KOPT-K1 (cell line): ENCODE measurements around the gene HRH1.
"Not testable (repeated sequence)": the region's sequence is repeated elsewhere in the genome, so short reads cannot be mapped to it uniquely, and the experiment has no call there.

ENCODE experiments used
- H3K27ac ChIP-seq: fragments of 200-600 bp; sonication (generic); 2 replicates; pipeline ENCODE4 v1.5.1; 2016; ENCODE audit warnings: antibody characterized with exemption, mild to moderate bottlenecking, low read depth, low read length; ENCODE audit not compliant: poor library complexity, severe bottlenecking
- H3K36me3 ChIP-seq: fragments of 200-600 bp; sonication (generic); 2 replicates; pipeline ENCODE4 v1.5.1; 2017; ENCODE audit warnings: antibody characterized with exemption, mild to moderate bottlenecking, low read length, moderate library complexity; ENCODE audit not compliant: insufficient read depth
- H3K9me3 ChIP-seq: fragments of 200-600 bp; sonication (generic); 2 replicates; pipeline ENCODE4 v1.5.1; 2017; ENCODE audit warnings: antibody characterized with exemption, low read length, mild to moderate bottlenecking; ENCODE audit not compliant: insufficient read depth, poor library complexity, severe bottlenecking

Gene HRH1

DNA sequence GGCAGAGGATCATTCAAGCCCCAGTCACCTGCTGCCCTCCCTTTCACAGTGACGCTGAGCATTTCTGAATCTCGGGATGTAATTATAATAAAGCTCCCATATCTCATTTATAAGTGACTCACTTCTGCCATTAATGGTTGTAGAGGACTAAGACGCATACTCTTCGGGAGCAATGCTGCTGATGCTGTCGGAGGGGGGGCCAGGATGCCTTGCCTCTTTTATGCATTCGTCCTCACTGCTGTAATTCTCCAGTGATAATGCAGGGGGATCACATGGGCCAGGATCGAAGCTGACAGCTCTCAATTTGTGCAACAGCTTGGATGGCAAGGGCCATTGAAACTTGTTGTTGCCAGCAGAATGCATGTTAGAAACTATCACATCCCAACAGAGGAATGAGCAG is 3.1 kb downstream of the HRH1 start:
- Histone ChIP-seq H3K9me3 (no peaks in the 10 kb centered on the region), H3K27ac (no peak overlapping the region), H3K36me3 (no peaks in the 10 kb centered on the region)

DNA sequence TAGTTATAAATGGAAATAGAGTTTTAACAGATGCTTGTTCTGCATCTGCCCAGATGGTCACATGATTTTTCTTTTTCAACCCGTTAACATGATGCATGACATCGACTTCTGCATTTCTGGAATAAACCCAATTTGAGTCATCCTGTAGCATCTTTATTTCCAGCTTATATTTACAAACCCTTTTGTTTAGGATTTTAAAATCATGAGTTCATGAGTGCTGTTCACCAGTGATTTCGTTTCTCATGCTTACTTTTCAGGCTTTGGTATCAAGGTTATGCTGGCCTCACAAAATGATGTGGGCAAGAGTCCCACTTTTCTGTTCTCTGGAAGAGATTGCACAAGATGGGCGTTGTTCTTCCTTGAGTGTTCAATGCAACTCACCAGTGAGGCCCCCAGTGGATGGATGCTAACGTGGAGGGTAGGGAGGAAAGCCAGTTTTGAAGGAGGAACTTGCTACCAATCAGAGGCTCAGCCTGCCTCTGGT is 5.2 kb downstream of the HRH1 start:
- H3K27ac ChIP-seq = no peak overlapping the region
- H3K9me3 ChIP-seq = no peaks in the 10 kb centered on the region

DNA sequence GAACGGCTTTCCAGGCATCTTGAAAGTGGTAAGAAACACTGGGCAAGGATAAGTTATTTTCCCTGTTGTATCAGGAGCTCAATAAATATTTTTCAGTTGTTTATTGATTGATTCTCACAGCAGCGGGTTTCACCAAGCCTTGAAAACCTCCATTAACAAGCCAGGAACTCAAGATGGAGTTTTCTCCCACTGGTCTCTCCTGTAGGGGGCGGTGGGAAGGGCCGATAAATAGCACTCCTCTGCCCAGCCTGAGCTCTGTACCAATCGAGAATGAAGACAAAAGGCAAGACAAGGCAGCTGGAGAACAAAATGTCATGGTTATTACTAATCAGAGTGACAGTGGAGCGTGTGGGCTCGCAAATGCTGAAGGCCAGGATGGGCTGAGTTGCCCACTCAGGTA is 7.4 kb downstream of the HRH1 start:
- no peak overlapping the region for H3K27ac ChIP-seq
- H3K9me3 ChIP-seq = no peaks in the 10 kb centered on the region

More for the DNA sequence above, 5.2 kb downstream of the HRH1 start:
- H3K36me3 ChIP-seq = no peaks in the 10 kb centered on the region

DNA sequence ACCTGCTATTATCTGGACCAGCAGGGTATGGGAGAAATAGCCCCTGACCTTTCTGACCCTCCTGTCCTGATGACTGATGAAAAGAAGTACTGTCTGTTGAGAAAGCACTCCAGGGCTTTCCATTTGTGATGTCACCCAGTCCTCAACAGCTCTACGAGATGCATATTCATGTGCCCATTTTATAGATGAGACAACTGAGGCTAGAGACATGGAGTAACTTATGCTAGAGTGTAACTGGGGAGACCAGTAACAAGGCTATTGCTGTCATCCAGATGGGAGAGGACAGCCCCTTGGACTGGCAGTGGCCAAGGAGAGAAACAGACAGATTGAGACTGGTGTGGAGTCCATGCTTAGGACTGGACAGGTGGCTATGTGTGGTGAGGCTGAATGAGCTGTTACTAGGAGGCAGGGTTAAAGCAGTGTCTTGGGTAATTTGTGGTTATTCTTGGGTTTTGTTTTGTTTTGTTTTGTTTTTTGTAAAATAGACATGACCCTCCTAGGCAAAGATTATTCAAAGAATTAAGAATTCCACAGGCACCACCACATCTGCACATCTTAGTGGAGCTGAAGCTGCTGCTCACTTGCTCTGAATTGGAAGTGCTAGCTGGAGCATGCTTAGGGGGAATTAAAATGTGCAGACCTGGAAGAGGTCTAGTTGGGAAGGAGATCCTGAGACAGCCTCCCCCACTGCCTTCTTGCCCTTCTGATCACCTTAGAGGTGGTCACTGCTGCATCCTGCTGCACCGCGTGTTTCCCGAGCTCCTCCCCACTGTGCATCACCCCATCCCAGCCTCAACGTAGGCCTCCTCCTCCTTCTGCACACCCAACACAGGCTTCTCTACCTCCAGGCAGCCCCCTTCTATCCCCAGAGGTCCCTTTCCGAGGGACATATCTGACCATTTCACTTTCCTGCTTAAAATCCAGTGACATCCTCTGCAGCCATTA is 8.4 kb downstream of the HRH1 start:
- Histone ChIP-seq H3K27ac (no peak overlapping the region), H3K9me3 (no peaks in the 10 kb centered on the region), H3K36me3 (no peaks in the 10 kb centered on the region)

More for the DNA sequence above, 7.4 kb downstream of the HRH1 start:
- H3K36me3 ChIP-seq = no peaks in the 10 kb centered on the region

DNA sequence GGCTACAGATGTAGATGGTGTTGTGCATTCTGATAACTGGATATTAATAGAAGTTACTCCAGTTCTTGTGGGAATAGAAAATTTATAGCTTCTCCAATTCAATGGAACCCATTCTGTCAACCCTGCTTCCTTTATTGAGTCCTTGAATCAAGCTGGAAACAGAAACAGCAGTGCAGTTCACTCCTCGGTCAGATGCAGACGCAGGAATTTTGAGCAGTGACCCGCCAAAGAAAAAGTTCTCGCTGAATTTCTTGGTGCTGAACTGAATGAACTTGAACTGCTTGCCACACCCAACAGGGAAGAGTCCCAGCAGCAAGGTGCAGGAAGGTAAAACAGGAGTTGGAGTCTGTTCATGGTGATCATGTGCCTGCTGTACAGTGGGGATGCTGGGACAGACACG is 10.3 kb downstream of the HRH1 start:
- no peak overlapping the region for H3K27ac ChIP-seq
- H3K9me3 ChIP-seq = no peaks in the 10 kb centered on the region
- no peaks in the 10 kb centered on the region for H3K36me3 ChIP-seq

DNA sequence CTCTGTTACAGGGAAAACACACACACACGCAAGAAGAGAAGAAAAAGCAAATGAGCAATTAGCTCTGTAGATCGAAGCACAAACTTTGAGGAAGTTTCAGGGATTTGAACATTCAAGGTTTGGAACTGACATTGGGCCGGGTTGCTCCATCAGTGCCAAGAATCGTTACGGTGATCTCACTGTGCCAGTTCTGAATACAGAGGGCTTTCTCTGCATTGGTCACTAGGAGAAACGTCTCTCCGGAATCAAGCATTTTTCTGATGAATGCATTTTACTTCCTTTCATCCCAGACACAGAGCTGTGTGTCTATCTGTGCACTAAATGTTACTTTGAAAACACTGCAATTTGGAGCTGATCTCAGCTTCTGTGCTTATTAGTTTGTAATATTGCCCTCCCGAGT is 11.2 kb downstream of the HRH1 start:
- H3K9me3 ChIP-seq = no peaks in the 10 kb centered on the region
- no peak overlapping the region for H3K27ac ChIP-seq
- H3K36me3 ChIP-seq = no peaks in the 10 kb centered on the region

DNA sequence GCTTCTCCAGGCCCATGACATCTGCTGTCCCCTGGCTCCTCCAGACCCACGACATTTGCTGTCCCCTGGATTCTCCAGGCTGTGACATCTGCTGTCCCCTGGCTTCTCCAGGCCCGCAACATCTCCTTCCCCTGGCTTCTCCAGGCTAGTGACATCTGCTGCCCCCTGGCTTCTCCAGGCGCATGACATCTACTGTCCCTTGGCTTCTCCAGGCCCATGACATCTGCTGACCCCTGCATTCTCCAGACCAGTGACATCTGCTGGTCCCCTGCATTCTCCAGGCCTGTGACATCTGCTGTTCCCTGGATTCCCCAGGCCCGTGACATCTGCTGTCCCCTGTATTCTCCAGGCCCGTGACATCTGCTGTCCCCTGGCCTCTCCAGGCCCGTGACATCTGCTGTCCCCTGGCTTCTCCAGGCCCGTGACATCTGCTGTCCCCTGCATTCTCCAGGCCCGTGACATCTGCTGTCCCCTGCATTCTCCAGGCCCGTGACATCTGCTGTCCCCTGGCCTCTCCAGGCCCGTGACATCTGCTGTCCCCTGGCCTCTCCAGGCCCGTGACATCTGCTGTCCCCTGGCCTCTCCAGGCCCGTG is 12.6 kb downstream of the HRH1 start:
- not testable (repeated sequence) for H3K36me3 ChIP-seq, H3K27ac ChIP-seq, H3K9me3 ChIP-seq

DNA sequence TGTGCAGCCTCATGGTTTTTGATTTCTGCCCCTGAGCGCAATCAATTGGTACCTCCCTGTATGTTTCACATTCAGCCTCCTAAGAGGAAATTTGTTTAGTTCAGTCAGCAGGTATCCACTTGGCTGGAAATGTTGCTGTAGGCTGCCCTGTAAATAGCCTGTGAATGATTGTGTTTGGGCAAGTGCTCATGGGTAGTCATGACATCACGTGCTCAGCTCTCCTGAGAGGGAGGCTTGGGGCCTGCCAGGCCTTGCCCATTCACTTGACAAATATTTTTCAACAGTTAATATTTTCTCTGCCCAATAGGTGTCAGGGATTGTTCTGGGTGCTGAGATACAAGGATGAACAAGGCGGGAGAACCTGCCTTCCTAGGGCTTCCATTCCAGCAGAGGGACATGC is 13.3 kb downstream of the HRH1 start:
- Histone ChIP-seq H3K36me3 (no peaks in the 10 kb centered on the region), H3K27ac (no peak overlapping the region), H3K9me3 (no peaks in the 10 kb centered on the region)

DNA sequence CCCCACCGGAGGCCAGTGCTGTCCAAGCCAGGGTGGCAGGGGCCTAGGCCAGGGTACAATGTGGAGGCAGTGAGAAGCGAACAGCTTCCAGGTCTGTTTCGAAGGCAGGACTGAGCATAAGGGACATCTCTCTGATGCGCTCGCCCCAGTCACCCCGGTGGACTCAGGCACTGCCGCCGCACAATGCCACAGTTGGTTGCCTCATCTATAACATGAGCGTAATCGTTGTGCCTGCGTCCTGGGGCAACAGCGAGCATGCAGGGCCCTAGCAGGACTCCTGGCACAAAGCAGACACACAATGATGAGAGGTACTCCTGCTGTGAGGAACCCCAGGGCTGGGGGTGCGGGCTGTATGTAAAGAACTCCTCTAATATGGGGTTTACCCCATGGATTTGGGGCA is 14.1 kb downstream of the HRH1 start:
- no peaks in the 10 kb centered on the region for H3K36me3 ChIP-seq
- no peak overlapping the region for H3K27ac ChIP-seq
- no peaks in the 10 kb centered on the region for H3K9me3 ChIP-seq

DNA sequence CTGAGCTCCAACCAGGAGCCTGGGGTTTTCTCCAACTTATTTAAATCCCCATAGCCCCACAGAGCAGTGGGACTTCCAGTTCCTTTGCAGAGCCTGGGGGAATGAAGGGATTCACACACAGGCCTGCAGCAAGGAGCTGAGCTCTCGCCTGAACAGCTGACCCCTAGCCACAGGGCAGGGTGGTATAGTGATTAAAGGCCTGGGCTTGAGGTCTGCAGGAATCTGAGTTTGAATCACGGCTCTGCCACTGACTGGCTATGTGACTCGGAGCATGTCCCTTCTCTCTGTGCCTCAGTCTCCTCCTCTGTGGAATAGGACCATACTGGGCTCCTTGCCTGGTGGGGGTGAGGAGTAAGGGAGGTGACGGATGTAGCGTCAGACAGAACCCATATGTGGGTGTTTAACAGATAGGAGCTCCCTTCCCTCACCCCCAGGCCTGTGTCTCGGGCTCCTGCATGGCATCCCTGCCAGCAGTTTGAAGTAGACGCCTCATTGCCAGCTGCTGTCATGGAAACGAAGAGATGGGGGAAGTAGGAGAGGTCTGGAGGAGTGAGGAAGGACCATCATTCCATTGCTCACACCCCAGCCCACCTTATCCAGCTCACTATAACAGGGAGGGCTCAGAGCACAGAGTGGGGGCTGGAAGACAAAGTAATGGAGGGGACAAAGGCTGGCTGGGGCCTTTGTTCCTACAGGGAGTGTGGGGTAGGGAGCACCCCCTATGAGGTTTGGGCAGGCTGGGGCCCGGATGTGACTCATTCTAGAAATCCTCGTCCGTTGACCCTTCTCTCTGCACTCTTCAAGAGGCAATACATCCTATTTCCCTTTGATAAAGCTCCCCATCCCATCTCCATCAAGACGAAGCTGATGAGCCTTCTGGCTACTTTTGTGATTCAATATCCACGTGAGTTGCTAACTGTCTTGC is 14.8 kb downstream of the HRH1 start:
- H3K36me3 ChIP-seq = no peaks in the 10 kb centered on the region
- H3K27ac ChIP-seq = no peak overlapping the region
- H3K9me3 ChIP-seq = no peaks in the 10 kb centered on the region

DNA sequence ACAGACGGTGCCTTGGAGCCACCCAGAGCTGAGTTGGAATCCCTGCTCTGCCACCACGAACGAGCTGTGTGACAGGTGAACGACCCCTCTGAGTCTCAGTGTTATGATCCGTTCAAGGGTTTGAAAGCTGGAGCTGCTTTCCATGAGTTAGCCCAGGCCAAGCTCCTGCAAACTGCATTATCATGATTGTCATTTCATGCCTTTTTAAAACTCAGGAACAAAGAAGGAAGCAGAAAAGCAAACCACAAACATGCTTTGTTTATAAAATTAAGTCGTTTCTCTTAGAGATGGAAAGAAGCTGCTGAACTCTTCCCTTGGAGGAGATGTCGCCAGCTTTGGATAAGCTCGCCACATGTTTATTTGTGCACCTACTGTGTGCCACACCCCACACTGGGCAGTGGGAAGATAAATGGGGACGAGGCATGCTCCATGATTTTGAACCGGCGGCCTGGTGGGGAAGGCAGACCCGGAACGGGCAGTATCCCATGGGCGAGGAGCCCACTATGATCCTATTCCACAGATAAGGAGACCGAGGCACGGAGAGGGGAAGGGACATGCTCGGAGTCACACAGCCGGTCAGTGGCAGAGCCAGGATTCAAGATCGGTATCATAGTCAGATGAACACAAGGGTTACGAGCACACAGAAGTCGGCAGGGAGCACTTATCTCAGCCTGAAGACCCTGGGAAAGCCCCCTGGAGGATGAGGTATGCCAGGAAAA is 15.9 kb downstream of the HRH1 start:
- Histone ChIP-seq H3K36me3 (no peaks in the 10 kb centered on the region), H3K27ac (no peak overlapping the region)

DNA sequence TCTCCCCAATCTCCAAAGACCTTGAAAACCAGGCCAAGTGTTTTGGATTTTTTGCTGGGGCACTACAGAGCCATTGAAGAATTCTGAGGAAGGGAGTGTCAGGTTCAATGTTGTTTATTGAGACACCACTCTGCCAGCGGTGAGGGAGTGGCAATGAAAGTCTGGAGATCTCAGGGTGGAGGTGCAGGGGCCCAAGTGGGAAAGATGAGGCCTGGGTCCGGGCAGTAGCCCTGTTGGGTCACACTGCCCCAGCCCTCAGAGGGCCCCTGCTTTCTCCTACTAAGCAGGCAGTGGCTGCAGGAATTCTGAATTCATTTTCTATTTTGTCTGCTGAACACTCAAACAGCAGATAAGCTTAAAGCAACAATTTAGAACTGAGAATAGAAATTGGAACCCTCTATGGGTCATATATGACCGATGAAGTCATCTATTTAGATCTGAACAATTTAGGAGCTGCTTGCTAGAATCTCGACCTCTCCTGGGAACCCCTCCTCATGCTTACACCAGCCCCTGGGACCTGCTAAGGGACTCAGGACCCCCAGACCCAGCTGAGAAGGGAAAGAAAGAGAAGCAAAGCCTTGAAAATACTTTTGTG is 17.9 kb downstream of the HRH1 start:
- Histone ChIP-seq H3K27ac (no peak overlapping the region), H3K36me3 (no peaks in the 10 kb centered on the region), H3K9me3 (no peaks in the 10 kb centered on the region)

More for the DNA sequence above, 15.9 kb downstream of the HRH1 start:
- no peaks in the 10 kb centered on the region for H3K9me3 ChIP-seq

DNA sequence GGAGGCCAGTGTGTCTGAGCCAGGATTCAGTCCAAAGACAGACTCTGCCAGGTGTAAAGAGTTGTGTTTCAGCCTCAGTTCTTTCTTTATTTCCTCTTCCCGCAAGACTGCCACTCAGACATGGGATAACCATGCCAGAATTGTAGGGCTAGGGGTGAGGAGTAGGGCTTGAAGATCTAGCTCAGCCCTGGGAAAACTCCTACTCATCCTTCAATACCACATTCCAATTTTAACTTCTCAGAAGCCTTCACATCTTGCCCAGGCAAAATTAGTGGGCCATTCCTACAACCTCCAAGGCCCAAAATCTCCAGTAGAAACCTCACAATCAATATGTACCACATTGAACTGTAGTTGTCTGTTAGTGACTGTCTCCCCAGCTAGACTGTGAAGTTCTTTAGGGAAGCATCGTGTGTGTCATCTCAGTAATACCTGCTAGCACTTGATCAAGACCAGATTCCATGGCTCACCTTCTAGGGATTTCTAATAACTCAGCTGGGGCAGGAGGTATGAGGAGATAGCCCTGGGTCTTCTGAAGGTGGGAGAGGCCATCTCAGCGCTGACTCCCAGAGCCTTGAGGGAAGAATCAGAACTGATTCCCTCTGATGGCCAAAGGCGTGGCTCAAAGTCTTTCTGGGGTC is 19.7 kb downstream of the HRH1 start:
- Histone ChIP-seq H3K27ac (no peak overlapping the region), H3K36me3 (no peaks in the 10 kb centered on the region), H3K9me3 (no peaks in the 10 kb centered on the region)

DNA sequence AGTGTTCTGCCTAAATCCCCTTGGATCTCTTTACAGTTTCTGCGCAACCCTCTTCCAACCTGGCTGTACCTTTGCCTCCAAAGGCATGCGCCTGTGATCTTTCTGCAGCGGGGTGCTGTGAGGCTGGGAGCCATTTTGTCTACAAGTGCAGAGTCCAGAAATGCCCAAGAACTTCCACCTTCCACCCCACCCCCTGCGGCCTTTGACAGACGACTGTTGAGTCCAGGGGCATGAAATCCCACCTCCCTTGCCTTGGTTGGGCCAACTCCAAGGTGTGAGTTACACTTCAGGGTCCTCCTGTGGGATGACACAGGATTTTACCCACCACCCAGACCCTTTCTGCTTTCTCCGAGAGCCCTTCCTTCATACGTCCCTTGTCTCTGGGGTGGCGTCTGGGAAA is 24.1 kb downstream of the HRH1 start:
- Histone ChIP-seq H3K27ac (no peak overlapping the region), H3K36me3 (no peaks in the 10 kb centered on the region), H3K9me3 (no peaks in the 10 kb centered on the region)
